Hematopoietic multipotent progenitor cell treated with erythropoietin and hydrocortisone succinate and interleukin-3 and kit ligand, for 8 days (in vitro differentiated cells): ENCODE results near the gene TUBGCP5.
"Not testable (repeated sequence)": the region's sequence is repeated elsewhere in the genome, so short reads cannot be mapped to it uniquely, and the experiment has no call there.

Experiments used
- DNase-seq: peaks from one replicate; pipeline ENCODE4 v3.0.0-alpha.2; 2015

Gene TUBGCP5

GRCh38 chr15:23039143-23039916, at the start of gene TUBGCP5:
TUBGCP5 (minus strand) TSS chr15:23039569; CDS start chr15:23039543, 26 bp downstream.
- DNase-seq = peak; percentile 96

- no peak for DNase-seq
These were observed 43.7 kb upstream of the TUBGCP5 start for GRCh38 chr15:23083115-23083514.

GRCh38 chr15:23081996-23082737, 42.8 kb upstream of the TUBGCP5 start:
- DNase-seq = not testable (repeated sequence)

- no peak for DNase-seq
These were observed 41.9 kb upstream of the TUBGCP5 start for GRCh38 chr15:23081271-23081670.

GRCh38 chr15:23079766-23080165, 40.4 kb upstream of the TUBGCP5 start:
- DNase-seq = no peak

- DNase-seq = no peak
These were observed 36.6 kb upstream of the TUBGCP5 start for GRCh38 chr15:23075927-23076326.

DNA sequence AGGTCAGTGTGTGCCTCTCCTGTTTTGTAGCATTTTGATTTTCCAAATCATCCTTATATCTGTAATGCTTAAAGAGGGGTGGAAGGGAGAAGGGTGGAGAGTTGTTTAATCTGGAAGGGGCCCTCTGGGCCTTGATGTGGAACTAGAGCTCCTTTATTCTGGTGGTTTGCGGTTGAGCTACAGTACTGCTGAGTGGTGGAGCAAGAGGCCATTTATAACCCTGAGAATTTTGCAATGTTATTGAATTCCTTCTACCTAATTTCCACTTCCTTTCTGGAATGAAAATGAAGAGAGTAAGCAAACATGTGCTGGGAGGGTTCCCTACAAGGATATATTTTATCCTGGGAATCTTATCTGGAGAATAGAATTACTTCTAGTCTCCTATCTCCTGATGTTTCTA, 35.3 kb upstream of the TUBGCP5 start:
- no peak for DNase-seq

DNA sequence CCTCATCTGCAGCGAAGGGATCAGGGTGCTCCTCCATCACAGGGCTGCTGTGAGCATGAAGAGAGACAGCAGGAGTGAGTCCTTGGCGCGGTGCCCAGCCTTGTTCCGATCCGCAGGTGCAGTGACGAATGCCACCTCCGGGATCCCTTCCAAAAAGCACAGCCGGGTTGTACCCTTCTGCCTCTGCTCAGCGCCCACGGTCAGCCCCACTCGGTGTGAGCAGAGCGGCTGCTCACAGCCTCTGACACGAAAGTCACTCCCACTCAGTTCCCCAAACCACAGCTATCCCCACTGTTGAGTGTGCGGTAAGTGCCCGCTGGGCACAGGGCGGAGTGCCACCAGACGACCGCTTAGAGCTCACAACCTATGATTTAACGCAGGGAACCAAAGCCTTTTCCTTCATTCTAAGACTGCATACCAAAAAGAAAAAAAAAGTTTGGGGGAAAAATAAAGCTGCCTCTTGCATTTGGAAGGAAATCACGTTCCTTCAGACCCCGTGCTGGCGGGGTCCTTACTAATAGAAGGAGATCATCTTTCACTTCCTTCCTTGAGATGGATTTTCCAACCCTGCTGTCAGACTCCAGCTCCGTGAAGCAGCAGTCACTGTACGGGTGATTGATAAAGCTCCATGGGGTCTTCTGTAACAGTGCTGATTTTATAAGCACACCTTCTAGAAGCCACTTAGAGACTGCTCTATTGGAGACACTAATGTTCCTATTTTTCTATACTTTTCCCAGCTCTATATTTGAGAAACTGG, 34.7 kb upstream of the TUBGCP5 start:
- DNase-seq = no peak

DNA sequence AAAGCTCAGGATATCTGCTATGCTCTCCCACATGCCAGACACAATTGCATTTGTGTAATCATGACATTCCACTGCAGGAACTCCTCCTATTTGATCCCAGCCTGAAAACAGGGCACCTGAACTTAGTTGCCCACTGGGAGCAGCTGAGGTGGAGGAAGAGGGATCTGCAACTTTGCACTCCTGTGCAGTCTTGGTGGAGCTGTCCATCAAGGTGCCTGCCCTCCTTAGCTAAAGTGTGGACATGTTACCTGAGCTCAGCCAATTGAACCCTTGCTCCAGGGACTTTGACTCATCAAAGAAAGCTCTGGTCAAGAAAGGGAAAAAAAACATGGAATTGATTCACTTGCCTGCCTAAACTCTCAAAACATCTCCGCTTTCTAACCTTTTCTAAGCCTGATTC, 33.3 kb upstream of the TUBGCP5 start:
- DNase-seq = no peak

- no peak for DNase-seq
These were observed 30.3 kb upstream of the TUBGCP5 start for GRCh38 chr15:23069496-23070166.

- no peak for DNase-seq
These were observed 28.0 kb upstream of the TUBGCP5 start for GRCh38 chr15:23067416-23067815.

DNA sequence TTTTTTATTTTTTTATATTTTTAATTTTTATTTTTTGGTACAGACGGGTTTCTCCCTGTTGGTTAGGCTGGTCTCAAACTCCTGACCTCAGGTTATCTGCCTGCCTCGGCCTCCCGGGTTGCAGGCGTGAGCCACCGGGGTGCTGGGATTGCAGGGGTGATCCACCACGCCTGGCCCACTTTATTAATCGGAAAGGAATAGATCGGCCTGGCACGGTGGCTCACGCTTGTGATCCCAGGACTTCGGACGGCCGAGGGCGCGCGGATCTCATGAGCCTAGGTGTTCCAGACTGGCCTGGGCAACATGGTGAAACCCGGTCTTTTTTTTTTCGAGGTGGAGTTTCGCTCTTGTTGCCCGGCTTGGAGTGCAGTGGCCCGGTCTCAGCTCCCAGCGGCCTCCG, 26.5 kb upstream of the TUBGCP5 start:
- DNase-seq = no peak

DNA sequence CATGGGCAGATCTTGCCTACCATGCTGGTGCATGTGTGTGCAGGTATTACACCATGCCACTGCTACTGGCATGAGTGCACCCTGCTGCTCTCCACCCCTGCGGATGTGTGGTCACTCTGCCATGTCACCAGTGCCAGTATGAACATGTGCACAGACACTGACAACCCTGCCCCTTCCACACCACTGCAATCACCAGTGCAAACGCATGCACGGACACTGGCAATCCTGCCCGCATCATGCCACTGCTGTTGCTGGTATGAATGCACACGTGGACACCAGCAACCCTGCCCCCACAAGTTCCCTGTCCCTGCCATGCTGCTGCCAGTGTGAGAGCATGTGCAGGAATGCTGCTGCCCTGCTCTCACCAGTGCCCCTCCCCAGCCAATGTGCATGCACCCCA, 24.8 kb upstream of the TUBGCP5 start:
- DNase-seq = no peak

DNA sequence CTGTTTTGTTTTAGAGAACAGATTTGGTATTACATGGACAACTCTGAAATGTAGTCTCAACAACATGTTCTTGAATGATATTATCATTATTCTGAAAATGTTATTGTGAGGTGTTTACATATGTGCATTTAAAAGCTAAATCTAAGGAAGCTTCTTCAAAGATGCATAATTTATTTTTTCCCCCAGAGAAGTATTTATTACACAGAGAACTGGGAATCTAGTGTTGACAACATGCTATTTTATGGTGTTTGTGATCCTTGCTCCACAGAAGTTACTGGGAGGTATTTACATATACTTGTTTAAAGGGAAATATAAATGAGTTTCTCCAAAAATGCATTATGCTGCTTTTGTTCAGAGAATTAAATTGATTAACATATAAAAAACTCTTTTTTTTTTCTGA, 18.3 kb upstream of the TUBGCP5 start:
- DNase-seq = no peak

- no peak for DNase-seq
These were observed 15.9 kb upstream of the TUBGCP5 start for GRCh38 chr15:23055316-23055715.

DNA sequence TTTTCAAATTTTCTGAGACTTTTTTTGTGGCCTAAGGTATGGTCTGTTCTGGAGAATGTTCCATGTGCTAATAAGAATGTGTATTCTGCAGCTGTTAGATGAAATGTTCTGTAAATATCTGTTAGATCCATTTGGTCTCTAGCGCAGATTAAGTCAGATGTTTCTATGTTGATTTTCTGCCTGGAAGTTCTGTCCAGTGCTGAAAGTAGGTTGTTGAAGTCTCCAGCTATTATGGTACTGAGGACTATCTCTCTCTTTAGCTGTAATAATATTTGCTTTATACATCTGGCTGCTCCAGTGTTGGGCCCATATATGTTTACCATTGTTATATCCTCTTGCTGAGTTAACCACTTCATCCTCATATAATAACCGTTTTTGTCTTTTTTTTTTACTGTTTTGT, 13.2 kb upstream of the TUBGCP5 start:
- DNase-seq = no peak

DNA sequence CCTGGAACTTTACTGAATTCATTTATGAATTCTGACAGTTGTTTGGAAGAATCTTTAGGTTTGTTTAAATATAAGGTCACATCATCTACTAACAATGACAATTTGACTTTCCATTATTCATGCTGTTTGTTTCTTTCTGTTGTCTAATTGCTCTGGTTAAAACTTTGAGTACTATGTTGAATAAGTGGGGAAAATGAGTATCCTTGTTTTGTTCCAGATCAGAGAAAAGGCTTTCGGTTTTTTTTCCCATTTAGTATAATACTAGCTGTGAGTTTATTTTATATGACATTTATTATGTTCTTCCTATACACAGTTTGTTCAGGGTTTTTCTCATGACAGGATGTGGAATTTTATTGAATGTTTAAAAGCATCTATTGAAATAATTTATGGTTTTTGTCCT, 11.3 kb upstream of the TUBGCP5 start:
- no peak for DNase-seq

DNA sequence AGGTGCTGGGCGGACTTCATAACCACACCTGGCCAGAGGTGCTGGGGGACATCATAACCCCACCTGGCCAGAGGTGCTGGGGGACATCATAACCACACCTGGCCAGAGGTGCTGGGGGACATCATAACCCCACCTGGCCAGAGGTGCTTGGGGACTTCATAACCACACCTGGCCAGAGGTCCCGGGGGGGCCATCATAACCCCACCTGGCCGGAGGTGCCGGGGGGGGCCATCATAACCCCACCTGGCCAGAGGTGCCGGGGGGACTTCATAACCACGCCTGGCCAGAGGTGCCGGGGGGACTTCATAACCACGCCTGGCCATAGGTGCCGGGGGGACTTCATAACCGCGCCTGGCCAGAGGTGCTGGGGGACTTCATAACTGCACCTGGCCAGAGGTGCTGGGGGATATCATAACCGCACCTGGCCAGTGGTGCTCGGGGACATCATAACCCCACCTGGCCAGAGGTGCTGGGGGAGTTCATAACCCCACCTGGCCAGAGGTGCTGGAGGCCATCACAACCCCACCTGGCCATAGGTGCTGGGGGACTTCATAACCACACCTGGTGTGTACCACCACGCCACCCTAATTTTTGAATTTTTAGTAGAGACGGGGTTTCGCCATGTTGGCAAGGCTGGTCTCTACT, 10.7 kb upstream of the TUBGCP5 start:
- no peak for DNase-seq

DNA sequence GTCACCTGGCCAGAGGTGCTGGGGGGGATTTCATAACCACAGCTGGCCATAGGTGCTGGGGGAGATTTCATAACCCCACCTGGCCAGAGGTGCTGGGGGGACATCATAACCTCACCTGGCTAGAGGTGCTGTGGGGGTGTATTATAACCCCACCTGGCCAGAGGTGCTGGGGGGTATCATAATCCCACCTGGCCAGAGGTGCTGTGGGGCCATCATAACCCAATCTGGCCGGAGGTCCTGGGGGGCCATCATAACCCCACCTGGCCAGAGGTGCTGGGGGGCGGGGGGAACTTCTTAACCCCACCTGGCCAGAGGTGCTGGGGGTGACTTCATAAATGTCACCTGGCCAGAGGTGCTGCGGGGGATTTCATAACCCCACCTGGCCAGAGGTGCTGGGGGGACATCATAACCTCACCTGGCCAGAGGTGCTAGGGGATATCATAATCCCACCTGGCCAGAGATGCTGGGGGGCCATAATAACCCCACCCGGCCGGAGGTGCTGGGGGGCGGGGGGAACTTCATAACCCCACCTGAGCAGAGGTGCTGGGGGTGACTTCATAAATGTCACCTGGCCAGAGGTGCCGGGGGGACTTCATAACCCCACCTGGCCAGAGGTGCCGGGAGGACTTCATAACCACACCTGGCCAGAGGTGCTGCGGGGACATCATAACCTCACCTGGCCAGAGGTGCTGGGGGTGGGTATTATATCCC, 9.4 kb upstream of the TUBGCP5 start:
- DNase-seq = not testable (repeated sequence)

GRCh38 chr15:23043987-23044386, 4.6 kb upstream of the TUBGCP5 start:
- DNase-seq = not testable (repeated sequence)

- DNase-seq = not testable (repeated sequence)
These were observed 4.2 kb upstream of the TUBGCP5 start for GRCh38 chr15:23043535-23043934.

GRCh38 chr15:23041736-23042135, 2.4 kb upstream of the TUBGCP5 start:
- DNase-seq = not testable (repeated sequence)
